H9 (cell line): ENCODE data around the gene ZC3H12C. TPM values are rescaled to one million over a fixed set of nuclear protein-coding genes. Genes with fewer than 3 reads are reported as not detected.

Source experiments
- DNase-seq: peaks from one replicate; pipeline ENCODE4 v3.0.0-alpha.2; 2017
- H2AFZ ChIP-seq: one replicate; pipeline ENCODE4 v1.6.1; 2013; ENCODE audit warnings: mild to moderate bottlenecking, low read length, control low read depth, moderate library complexity
- H2AK5ac ChIP-seq: 2 replicates; pipeline ENCODE4 v1.6.1; 2013; ENCODE audit warnings: low read length, control low read depth, mixed read lengths; ENCODE audit not compliant: insufficient read length
- H2BK120ac ChIP-seq: one replicate; pipeline ENCODE4 v1.6.1; 2013; ENCODE audit warnings: low read depth, mild to moderate bottlenecking, low read length, control low read depth, inconsistent platforms; ENCODE audit not compliant: poor library complexity, severe bottlenecking
- H2BK12ac ChIP-seq: 2 replicates; pipeline ENCODE4 v1.6.1; 2013; ENCODE audit warnings: low read length, control low read depth, mixed read lengths, low read depth; ENCODE audit not compliant: insufficient read length
- H2BK15ac ChIP-seq: 2 replicates; pipeline ENCODE4 v1.6.1; 2013; ENCODE audit warnings: low read depth, low read length, control low read depth
- H2BK20ac ChIP-seq: one replicate; pipeline ENCODE4 v1.6.1; 2013; ENCODE audit warnings: low read depth, mild to moderate bottlenecking, low read length, control low read depth, inconsistent platforms; ENCODE audit not compliant: poor library complexity, severe bottlenecking
- H2BK5ac ChIP-seq: 2 replicates; pipeline ENCODE4 v1.6.1; 2013; ENCODE audit warnings: low read length, control low read depth, mixed read lengths; ENCODE audit not compliant: insufficient read length
- H3K14ac ChIP-seq: 2 replicates; pipeline ENCODE4 v1.6.1; 2013; ENCODE audit warnings: low read length, control low read depth; ENCODE audit not compliant: insufficient read depth
- H3K18ac ChIP-seq: 2 replicates; pipeline ENCODE4 v1.6.1; 2013; ENCODE audit warnings: low read depth, mild to moderate bottlenecking, mixed read lengths, low read length, control low read depth; ENCODE audit not compliant: insufficient read length
- H3K23ac ChIP-seq: 2 replicates; pipeline ENCODE4 v1.6.1; 2013; ENCODE audit warnings: low read length, control low read depth, mixed read lengths, low read depth; ENCODE audit not compliant: insufficient read length
- H3K23me2 ChIP-seq: 2 replicates; pipeline ENCODE4 v1.6.1; 2013; ENCODE audit warnings: low read depth, mild to moderate bottlenecking, mixed read lengths, low read length, control low read depth; ENCODE audit not compliant: insufficient read length, poor library complexity, severe bottlenecking
- H3K27ac ChIP-seq: 2 replicates; pipeline ENCODE4 v1.5.1; 2013; ENCODE audit warnings: low read length, control low read depth, mixed read lengths, low read depth; ENCODE audit not compliant: insufficient read length
- H3K27me3 ChIP-seq: 2 replicates; pipeline ENCODE4 v1.6.1; 2013; ENCODE audit warnings: low read length, control low read depth, inconsistent platforms; ENCODE audit not compliant: insufficient read depth
- H3K4ac ChIP-seq: 2 replicates; pipeline ENCODE4 v1.6.1; 2013; ENCODE audit warnings: low read depth, mild to moderate bottlenecking, control low read depth, inconsistent platforms, low read length, moderate library complexity
- H3K4me1 ChIP-seq: 2 replicates; pipeline ENCODE4 v1.6.1; 2013; ENCODE audit warnings: low read length, control low read depth, inconsistent platforms; ENCODE audit not compliant: insufficient read depth
- H3K4me2 ChIP-seq: 2 replicates; pipeline ENCODE4 v1.6.1; 2013; ENCODE audit warnings: low read length, control low read depth, mixed read lengths; ENCODE audit not compliant: insufficient read length, insufficient read depth
- H3K56ac ChIP-seq: 2 replicates; pipeline ENCODE4 v1.6.1; 2013; ENCODE audit warnings: low read depth, mild to moderate bottlenecking, mixed read lengths, low read length, control low read depth; ENCODE audit not compliant: insufficient read length
- H3K79me1 ChIP-seq: 2 replicates; pipeline ENCODE4 v1.6.1; 2013; ENCODE audit warnings: low read depth, mild to moderate bottlenecking, moderate library complexity, low read length, control low read depth, inconsistent platforms; ENCODE audit not compliant: insufficient read depth, poor library complexity, severe bottlenecking
- H3K79me2 ChIP-seq: 2 replicates; pipeline ENCODE4 v1.6.1; 2013; ENCODE audit warnings: low read length, control low read depth, inconsistent platforms; ENCODE audit not compliant: insufficient read depth
- H3K9ac ChIP-seq: 2 replicates; pipeline ENCODE4 v1.6.1; 2013; ENCODE audit warnings: low read length, control low read depth, mixed read lengths; ENCODE audit not compliant: insufficient read length; ENCODE audit errors: extremely low read depth
- H3K9me3 ChIP-seq: one replicate; pipeline ENCODE4 v1.6.1; 2013; ENCODE audit warnings: low read depth, low read length, inconsistent platforms; ENCODE audit not compliant: control insufficient read depth
- H3T11ph ChIP-seq: one replicate; pipeline ENCODE4 v1.6.1; 2013; ENCODE audit warnings: mild to moderate bottlenecking, low read length, control low read depth, inconsistent platforms
- H4K20me1 ChIP-seq: one replicate; pipeline ENCODE4 v1.6.1; 2013; ENCODE audit not compliant: control insufficient read depth, insufficient read length, insufficient read depth
- H4K5ac ChIP-seq: 2 replicates; pipeline ENCODE4 v1.6.1; 2013; ENCODE audit warnings: low read depth, mild to moderate bottlenecking, mixed read lengths, low read length, control low read depth; ENCODE audit not compliant: insufficient read length
- H4K8ac ChIP-seq: replicated peaks from 2 replicates; pipeline ENCODE4 v1.6.1; 2013; ENCODE audit warnings: low read length, control low read depth, mixed read lengths, low read depth; ENCODE audit not compliant: insufficient read length
- H4K91ac ChIP-seq: 2 replicates; pipeline ENCODE4 v1.6.1; 2013; ENCODE audit warnings: low read depth, mild to moderate bottlenecking, moderate library complexity, mixed read lengths, low read length, control low read depth; ENCODE audit not compliant: insufficient read length
- H3K27ac Mint-ChIP-seq, 3 experiments: 2 replicates in 2 of 3; 3 replicates in 1 of 3; pipeline ENCODE4 v1.8.0; 2020 to 2021; ENCODE audit warnings: mixed read lengths in 3 of 3, mild to moderate bottlenecking in 1 of 3, moderate library complexity in 1 of 3
- H3K27me3 Mint-ChIP-seq: 2 replicates; pipeline ENCODE4 v1.8.0; 2021; ENCODE audit warnings: low read depth, mild to moderate bottlenecking, moderate library complexity, mixed read lengths
- H3K36me3 Mint-ChIP-seq, 3 experiments: 2 replicates in 2 of 3; 3 replicates in 1 of 3; pipeline ENCODE4 v1.8.0; 2020 to 2021; ENCODE audit warnings: low read depth in 3 of 3, mixed read lengths in 3 of 3; ENCODE audit not compliant: insufficient read depth in 1 of 3
- H3K4me1 Mint-ChIP-seq, 2 experiments: 2 replicates each; pipeline ENCODE4 v1.8.0; 2020; ENCODE audit warnings: mixed read lengths in 2 of 2
- H3K4me3 Mint-ChIP-seq, 2 experiments: 2 replicates in 1 of 2; 3 replicates in 1 of 2; pipeline ENCODE4 v1.8.0; 2020 to 2021; ENCODE audit warnings: mild to moderate bottlenecking in 2 of 2, mixed read lengths in 2 of 2, moderate library complexity in 1 of 2
- H3K9me3 Mint-ChIP-seq, 2 experiments: 2 replicates in 1 of 2; 3 replicates in 1 of 2; pipeline ENCODE4 v1.8.0; 2020; ENCODE audit warnings: mild to moderate bottlenecking in 2 of 2, mixed read lengths in 2 of 2, moderate library complexity in 1 of 2
- WGBS: extraction: QIAGEN DNeasy Blood & Tissue Kit; methylation state at CpG from one replicate; pipeline ENCODE4 v1.1.7; 2013; ENCODE audit warnings: missing lambda C conversion rate, low lambda C conversion rate, mixed read lengths; ENCODE audit not compliant: insufficient read length; ENCODE audit errors: extremely low coverage; 5-methylcytosine and 5-hydroxymethylcytosine counted together
- total RNA-seq: library from RNA; stranded (reverse); gene quantifications from 2 replicates; pipeline ENCODE4 v1.2.1, GENCODE V29; 2021
- TF ChIP-seq, protein P1 (sequence below): fragments of 200-600 bp; sonication (generic); conservative IDR thresholded peaks from 3 replicates; pipeline ENCODE4 v1.8.0; 2021; ENCODE audit warnings: antibody characterized with exemption, mild to moderate bottlenecking

ZC3H12C gene
- total RNA-seq, 1 experiment from 2014 or later = 4.8 TPM

GRCh38 chr11:110106713-110107274 lies 13.6 kb downstream of the ZC3H12C start:
- Histone ChIP-seq H2BK5ac (no peak overlapping the region), H3K14ac (no peak overlapping the region), H3K18ac (no peak overlapping the region), H3K56ac (no peak overlapping the region), H3K79me2 (no peaks in the 10 kb centered on the region), H2BK12ac (no peak overlapping the region), H4K91ac (no peak overlapping the region), H3K27me3 (no peaks in the 10 kb centered on the region), H4K5ac (no peak overlapping the region), H3K9me3 (no peaks in the 10 kb centered on the region), H2BK120ac (no peak overlapping the region), H3K27ac (no peak overlapping the region), H2AFZ (no peak overlapping the region), H2BK20ac (no peak overlapping the region), H2AK5ac (no peak overlapping the region), H2BK15ac (no peak overlapping the region), H3K4me1 (no peaks in the 10 kb centered on the region), H4K8ac (no peak overlapping the region), H3K9ac (no peak overlapping the region), H4K20me1 (no peaks in the 10 kb centered on the region), H3K79me1 (no peaks in the 10 kb centered on the region), H3T11ph (no peak overlapping the region), H3K4ac (no peak overlapping the region), H3K4me2 (no peak overlapping the region), H3K23ac (no peak overlapping the region), H3K23me2 (no peaks in the 10 kb centered on the region)
- peaks cover 9 to 15% of the 10 kb centered on the region in 2 experiments for H3K9me3 Mint-ChIP-seq
- H3K27me3 Mint-ChIP-seq = no peaks in the 10 kb centered on the region
- no peaks in the 10 kb centered on the region for H3K4me1 Mint-ChIP-seq
- TF ChIP-seq, protein P1, sequence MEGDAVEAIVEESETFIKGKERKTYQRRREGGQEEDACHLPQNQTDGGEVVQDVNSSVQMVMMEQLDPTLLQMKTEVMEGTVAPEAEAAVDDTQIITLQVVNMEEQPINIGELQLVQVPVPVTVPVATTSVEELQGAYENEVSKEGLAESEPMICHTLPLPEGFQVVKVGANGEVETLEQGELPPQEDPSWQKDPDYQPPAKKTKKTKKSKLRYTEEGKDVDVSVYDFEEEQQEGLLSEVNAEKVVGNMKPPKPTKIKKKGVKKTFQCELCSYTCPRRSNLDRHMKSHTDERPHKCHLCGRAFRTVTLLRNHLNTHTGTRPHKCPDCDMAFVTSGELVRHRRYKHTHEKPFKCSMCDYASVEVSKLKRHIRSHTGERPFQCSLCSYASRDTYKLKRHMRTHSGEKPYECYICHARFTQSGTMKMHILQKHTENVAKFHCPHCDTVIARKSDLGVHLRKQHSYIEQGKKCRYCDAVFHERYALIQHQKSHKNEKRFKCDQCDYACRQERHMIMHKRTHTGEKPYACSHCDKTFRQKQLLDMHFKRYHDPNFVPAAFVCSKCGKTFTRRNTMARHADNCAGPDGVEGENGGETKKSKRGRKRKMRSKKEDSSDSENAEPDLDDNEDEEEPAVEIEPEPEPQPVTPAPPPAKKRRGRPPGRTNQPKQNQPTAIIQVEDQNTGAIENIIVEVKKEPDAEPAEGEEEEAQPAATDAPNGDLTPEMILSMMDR = no peak
- no peak for DNase-seq
- no CpG with 5 or more reads among the region's 2 CpGs for WGBS
- H3K36me3 Mint-ChIP-seq = peaks cover 14 to 20% (median 16%) of the 10 kb centered on the region in 3 experiments
- H3K27ac Mint-ChIP-seq = no peak overlapping the region
- no peak overlapping the region for H3K4me3 Mint-ChIP-seq
